Left ventricle myocardium inferior (tissue), 1 donor: Measurements from ENCODE around the gene MYO3A. TPM values are rescaled to one million over a fixed set of nuclear protein-coding genes. Genes with fewer than 3 reads are reported as not detected.
"Not testable (repeated sequence)": the region's sequence is repeated elsewhere in the genome, so short reads cannot be mapped to it uniquely, and the experiment has no call there.

ENCODE experiments used
- DNase-seq: peaks from one replicate; pipeline ENCODE4 v3.0.0-alpha.2; 2020
- H3K27ac ChIP-seq: fragments of 200-600 bp; replicated peaks from 2 replicates; pipeline ENCODE4 v1.8.0; 2021
- H3K27me3 ChIP-seq: fragments of 200-600 bp; 2 replicates; pipeline ENCODE4 v1.8.0; 2021; ENCODE audit warnings: low read depth
- H3K36me3 ChIP-seq: fragments of 200-600 bp; 2 replicates; pipeline ENCODE4 v1.8.0; 2021
- H3K4me1 ChIP-seq: fragments of 200-600 bp; 2 replicates; pipeline ENCODE4 v1.8.0; 2021
- H3K4me3 ChIP-seq: fragments of 200-600 bp; 2 replicates; pipeline ENCODE4 v1.8.0; 2021; ENCODE audit warnings: mild to moderate bottlenecking, moderate library complexity
- H3K9me3 ChIP-seq: fragments of 200-600 bp; replicated peaks from 2 replicates; pipeline ENCODE4 v1.8.0; 2021
- intact Hi-C: fragments of 100-400 bp; cut with micrococcal nuclease; formaldehyde crosslinking; loops from one replicate; pipeline ENCODE4 v1.11.0; 2022
- total RNA-seq: library from RNA; stranded (reverse); fragmentation: NEBNext Ultra II Directional; extraction: Animal tissue kit (Norgen Biotek cat#: 25700); gene quantifications from one replicate; pipeline ENCODE4 v1.2.1, GENCODE V29; 2021
- TF ChIP-seq, protein P1 (sequence below): fragments of 200-600 bp; IDR thresholded peaks from 2 replicates; pipeline ENCODE4 v1.8.0; 2021; ENCODE audit warnings: antibody characterized with exemption, mild to moderate bottlenecking, borderline replicate concordance
- donor health status: DM: no; HTN: yes; CAD: no; lungs with severe emphysema.

Gene MYO3A
- total RNA-seq, 1 donor from 2014 or later, result not detected

DNA sequence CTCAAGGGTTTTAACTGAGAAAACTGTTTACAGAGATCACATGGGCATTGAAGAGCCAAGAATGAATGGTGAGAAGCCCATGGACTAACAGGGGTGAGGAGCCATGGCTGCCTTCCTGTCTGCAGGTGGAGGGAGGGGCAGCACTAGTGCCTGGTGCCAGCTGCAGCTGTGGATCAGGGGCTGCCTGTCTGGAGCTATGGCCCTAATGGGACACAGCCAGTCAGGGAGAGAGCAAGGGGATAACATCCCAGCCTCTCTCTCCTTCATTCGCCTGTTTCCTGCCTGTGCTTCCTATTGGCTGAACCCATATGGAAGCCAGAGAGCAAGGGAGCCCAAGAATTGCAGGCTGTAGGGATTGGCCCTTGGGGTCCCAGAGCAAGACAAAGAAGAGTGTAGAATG is 156.7 kb downstream of the MYO3A start:
- H3K4me3 ChIP-seq, result no peak overlapping the region
- no peaks in the 10 kb centered on the region for H3K27me3 ChIP-seq
- intact Hi-C loops, result no loop called here
- peaks cover 4% of the 10 kb centered on the region for H3K9me3 ChIP-seq
- no peaks in the 10 kb centered on the region for H3K4me1 ChIP-seq
- no peak for DNase-seq
- no peak overlapping the region for H3K27ac ChIP-seq
- H3K36me3 ChIP-seq, result no peaks in the 10 kb centered on the region
- TF ChIP-seq, protein P1, sequence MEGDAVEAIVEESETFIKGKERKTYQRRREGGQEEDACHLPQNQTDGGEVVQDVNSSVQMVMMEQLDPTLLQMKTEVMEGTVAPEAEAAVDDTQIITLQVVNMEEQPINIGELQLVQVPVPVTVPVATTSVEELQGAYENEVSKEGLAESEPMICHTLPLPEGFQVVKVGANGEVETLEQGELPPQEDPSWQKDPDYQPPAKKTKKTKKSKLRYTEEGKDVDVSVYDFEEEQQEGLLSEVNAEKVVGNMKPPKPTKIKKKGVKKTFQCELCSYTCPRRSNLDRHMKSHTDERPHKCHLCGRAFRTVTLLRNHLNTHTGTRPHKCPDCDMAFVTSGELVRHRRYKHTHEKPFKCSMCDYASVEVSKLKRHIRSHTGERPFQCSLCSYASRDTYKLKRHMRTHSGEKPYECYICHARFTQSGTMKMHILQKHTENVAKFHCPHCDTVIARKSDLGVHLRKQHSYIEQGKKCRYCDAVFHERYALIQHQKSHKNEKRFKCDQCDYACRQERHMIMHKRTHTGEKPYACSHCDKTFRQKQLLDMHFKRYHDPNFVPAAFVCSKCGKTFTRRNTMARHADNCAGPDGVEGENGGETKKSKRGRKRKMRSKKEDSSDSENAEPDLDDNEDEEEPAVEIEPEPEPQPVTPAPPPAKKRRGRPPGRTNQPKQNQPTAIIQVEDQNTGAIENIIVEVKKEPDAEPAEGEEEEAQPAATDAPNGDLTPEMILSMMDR, result no peak

DNA sequence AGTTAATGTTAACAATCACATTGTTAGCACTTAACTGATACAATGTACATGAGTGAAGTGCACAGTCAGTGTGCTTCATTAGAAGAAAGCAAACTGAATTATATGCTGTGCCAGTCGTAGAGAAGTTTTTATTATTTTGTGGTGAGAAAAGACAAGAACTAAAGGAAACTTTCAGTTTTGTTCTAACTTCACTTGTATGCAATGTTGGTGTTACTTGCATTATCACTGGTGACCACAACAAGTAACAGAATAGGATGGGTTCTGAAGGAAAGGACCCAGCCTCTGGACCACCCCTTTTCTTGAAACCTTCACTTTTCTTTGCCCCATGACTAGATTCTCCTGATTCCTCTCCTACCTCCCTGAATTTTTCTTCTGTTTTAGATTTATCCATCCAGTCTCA is 159.2 kb downstream of the MYO3A start:
- TF ChIP-seq, protein P1, result no peak
- H3K27ac ChIP-seq, result no peak overlapping the region
- H3K4me3 ChIP-seq, result no peak overlapping the region
- intact Hi-C loops, result no loop called here
- DNase-seq, result no peak
- H3K9me3 ChIP-seq, result peaks cover 11% of the 10 kb centered on the region
- no peaks in the 10 kb centered on the region for H3K4me1 ChIP-seq
- no peaks in the 10 kb centered on the region for H3K27me3 ChIP-seq
- no peaks in the 10 kb centered on the region for H3K36me3 ChIP-seq

- Histone ChIP-seq H3K27ac (no peak overlapping the region), H3K27me3 (no peaks in the 10 kb centered on the region), H3K4me3 (no peak overlapping the region), H3K36me3 (no peaks in the 10 kb centered on the region), H3K9me3 (peaks cover 18% of the 10 kb centered on the region), H3K4me1 (no peaks in the 10 kb centered on the region)
- TF ChIP-seq, protein P1, result no peak
- intact Hi-C loops, result no loop called here
- DNase-seq, result no peak
These were observed 161.8 kb downstream of the MYO3A start for GRCh38 chr10:26095781-26096180.

GRCh38 chr10:26097549-26097948 is 163.5 kb downstream of the MYO3A start:
- H3K36me3 ChIP-seq, result not testable (repeated sequence)
- peaks cover 33% of the 10 kb centered on the region for H3K9me3 ChIP-seq

DNA sequence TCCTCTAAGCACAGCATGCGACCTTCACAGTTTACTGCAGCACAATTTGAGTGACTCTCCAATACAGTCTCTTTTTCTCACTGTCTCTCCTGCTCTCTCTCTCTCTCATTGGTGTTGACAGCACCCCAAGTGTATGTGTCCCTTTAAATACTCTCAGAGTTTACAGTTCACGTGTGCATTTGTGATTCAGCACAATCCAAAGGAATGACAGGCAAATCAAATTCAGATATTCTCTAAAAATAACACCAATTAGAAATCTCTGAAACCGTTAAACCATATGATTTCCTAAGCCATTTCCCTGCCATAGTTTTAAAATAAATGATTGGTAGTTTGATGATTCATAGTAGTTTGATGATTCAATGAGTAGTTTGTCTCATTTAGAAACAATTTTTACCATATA is 178.5 kb downstream of the MYO3A start:
- DNase-seq, result no peak

More at GRCh38 chr10:26097549-26097948, 163.5 kb downstream of the MYO3A start:
- H3K27ac ChIP-seq, H3K4me1 ChIP-seq, H3K27me3 ChIP-seq, intact Hi-C loops, DNase-seq, H3K4me3 ChIP-seq: not testable (repeated sequence)

DNA sequence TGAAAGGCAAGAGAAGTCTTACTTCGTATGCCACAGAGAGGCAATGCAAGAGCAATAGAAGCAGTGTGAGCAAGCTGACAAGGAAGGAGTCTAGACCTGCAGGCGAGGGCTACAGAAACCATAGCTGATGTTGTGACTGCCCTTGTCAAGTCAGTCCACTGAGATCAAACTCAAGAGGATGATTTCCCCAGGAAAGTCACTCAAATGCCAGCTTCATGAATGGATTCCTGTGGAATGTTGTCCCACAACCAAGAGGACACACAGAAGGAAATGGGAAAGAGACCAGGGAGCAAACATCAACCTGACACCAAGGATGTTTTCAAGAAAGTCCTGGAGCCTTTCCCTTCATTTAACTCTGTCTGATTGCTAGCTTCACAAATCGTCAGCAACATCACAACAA is 204.6 kb downstream of the MYO3A start:
- H3K27me3 ChIP-seq, result no peaks in the 10 kb centered on the region
- no peaks in the 10 kb centered on the region for H3K4me1 ChIP-seq
- TF ChIP-seq, protein P1, result no peak
- H3K9me3 ChIP-seq, result peaks cover 28% of the 10 kb centered on the region
- no peak overlapping the region for H3K4me3 ChIP-seq
- H3K27ac ChIP-seq, result no peak overlapping the region
- no peak for DNase-seq
- intact Hi-C loops, result no loop called here
- no peaks in the 10 kb centered on the region for H3K36me3 ChIP-seq

More for the DNA sequence above, 178.5 kb downstream of the MYO3A start:
- H3K9me3 ChIP-seq, result no peaks in the 10 kb centered on the region
- no peaks in the 10 kb centered on the region for H3K36me3 ChIP-seq
- H3K27me3 ChIP-seq, result no peaks in the 10 kb centered on the region
- TF ChIP-seq, protein P1, result no peak
- H3K4me3 ChIP-seq, result no peak overlapping the region
- H3K27ac ChIP-seq, result no peak overlapping the region
- H3K4me1 ChIP-seq, result no peaks in the 10 kb centered on the region
- intact Hi-C loops, result no loop called here
